HG03342 (cell line): Measurements from ENCODE around the gene SPDYE16.
"Not testable (repeated sequence)": the region's sequence is repeated elsewhere in the genome, so short reads cannot be mapped to it uniquely, and the experiment has no call there.

Source experiments
- ATAC-seq: cut with Tn5 transposase; IDR thresholded peaks from one replicate; pipeline ENCODE4 v1.9.1; 2021; ENCODE audit warnings: mild to moderate bottlenecking, moderate library complexity; ENCODE audit not compliant: unreplicated experiment

The SPDYE16 gene

DNA sequence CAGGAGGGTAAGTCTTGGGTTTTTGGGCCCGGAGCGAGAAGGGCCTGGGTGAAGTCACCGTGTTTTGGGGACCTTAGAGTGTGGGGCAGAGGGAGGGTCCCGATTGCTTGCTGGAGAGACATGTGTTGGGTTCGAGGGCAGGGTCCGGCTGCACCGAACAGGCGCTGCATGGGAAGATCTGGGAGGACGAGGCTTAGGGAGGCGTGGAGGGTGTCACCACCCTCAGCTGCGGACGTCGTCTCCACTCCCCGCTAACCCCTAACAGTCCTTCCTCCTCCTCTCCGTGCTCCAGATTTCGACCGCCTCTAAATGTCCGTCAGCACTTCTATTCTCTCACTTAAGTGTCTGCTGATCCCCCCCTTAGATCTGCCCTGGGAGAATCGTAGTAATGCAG lies 6.8 kb upstream of the SPDYE16 start:
- ATAC-seq = not testable (repeated sequence)

DNA sequence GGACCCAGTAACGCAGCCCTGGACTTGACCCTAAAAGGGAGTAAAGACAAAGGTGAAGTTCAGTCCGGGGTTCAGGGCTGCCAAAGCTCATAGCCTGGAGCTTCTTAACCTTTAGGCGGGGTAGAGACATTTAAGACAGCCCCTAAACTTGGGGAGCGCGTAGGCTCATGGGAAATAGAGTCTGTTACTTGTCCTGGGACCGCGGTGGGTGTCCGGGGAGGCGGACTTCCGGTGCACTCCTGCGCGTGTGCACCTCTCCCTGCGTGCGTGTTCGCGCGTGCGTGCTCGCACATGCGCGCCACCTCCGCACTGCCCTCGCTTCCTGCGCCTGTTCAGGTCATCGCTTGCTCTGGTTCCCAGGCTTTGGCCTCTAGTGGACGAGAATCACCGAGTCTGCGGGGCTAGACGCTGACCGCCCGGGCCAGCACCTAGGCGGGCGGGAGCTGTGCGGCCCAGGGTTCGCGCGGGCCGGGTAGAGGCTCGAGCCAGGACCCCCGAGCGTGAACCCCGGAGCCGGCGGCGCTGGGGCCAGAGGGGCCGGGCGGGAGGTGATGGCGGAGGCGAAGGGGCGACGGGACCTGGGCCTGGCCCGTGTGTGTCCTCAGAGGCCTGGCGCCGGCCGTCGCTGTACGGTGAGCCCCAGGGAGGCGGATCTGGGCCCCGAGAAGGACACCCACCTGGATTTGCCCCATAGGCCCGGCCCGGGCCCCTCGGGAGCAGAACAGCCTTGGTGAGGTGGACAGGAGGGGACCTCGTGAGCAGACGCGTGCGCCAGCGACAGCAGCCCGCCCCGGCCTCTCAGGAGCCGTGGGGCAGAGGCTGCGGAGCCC lies 6.1 kb upstream of the SPDYE16 start:
- ATAC-seq = peak; percentile 100

DNA sequence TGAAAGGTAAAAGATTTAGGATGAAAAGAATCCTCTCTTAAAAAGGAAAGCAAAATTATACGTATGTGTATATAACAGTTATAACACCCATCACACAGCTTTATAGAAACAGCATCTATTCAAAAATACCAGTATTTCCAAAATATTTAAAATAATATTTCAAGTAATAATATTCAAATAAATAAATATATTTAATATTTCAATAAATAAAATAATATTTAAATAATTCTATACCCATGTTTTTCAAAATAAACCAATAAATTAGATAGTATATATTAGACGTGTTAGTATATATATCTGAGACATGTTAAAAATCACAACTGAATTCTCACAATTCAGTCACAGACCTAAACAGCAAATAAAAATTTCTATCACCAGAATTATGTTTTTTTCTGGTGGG lies 11.5 kb downstream of the SPDYE16 start:
- not testable (repeated sequence) for ATAC-seq

DNA sequence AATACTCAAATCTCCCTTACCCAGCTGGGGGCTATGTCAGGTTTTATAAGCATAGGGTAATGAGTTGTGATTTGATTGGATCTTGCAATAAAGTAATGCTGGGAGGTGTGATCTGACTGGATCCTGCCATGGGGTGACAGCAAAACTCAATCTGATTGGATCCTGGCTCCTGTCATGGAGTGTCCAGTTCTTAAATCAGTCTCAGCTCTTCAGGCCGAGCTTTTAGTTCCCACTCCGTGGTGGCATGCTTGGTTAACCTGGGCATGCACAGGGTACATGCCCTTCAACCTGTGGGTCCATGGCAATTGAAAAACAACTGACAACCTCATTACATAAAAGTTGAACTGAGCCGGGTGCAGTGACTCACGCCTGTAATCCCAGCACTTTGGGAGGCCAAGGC lies 16.9 kb downstream of the SPDYE16 start:
- ATAC-seq = not testable (repeated sequence)

DNA sequence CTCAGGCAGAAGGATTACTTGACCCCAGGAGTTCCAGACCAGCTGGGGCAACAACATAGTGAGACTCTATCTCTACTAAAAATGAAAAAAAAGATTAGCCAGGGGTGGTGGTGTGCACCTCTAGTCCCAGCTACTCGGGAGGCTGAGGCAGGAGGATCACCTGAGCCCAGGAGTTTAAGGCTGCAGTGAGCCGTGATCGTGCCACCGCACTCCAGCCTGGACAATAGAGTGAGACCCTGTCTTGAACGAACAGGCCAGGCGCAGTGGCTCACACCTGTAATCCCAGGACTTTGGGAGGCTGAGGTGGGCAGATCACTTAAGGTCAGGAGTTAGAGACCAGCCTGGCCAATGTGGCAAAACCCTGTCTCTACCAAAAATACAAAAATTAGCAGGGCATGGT lies 26.2 kb downstream of the SPDYE16 start:
- not testable (repeated sequence) for ATAC-seq

DNA sequence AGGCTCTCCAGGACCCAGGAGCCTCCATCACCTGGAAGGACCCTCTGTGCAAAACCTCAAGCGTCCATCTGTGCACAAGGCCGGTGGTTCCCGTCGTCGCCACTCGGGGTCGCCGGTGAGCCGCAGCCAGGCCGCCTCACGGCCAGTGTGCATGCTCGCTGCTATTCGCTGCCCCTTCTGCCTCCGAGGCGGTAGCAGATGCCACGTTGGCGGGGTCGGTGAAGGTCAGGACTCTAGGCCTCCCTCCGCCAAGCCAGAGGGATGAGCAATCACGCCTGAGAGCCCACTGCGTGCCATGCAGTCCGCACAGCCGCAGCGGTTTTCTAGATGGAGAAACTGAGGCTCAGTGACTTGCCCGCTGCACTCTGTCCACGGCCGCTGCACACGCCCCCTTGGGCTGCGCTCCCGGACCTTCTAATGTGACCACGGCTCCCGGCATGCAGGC lies 27.1 kb downstream of the SPDYE16 start:
- no peak for ATAC-seq

DNA sequence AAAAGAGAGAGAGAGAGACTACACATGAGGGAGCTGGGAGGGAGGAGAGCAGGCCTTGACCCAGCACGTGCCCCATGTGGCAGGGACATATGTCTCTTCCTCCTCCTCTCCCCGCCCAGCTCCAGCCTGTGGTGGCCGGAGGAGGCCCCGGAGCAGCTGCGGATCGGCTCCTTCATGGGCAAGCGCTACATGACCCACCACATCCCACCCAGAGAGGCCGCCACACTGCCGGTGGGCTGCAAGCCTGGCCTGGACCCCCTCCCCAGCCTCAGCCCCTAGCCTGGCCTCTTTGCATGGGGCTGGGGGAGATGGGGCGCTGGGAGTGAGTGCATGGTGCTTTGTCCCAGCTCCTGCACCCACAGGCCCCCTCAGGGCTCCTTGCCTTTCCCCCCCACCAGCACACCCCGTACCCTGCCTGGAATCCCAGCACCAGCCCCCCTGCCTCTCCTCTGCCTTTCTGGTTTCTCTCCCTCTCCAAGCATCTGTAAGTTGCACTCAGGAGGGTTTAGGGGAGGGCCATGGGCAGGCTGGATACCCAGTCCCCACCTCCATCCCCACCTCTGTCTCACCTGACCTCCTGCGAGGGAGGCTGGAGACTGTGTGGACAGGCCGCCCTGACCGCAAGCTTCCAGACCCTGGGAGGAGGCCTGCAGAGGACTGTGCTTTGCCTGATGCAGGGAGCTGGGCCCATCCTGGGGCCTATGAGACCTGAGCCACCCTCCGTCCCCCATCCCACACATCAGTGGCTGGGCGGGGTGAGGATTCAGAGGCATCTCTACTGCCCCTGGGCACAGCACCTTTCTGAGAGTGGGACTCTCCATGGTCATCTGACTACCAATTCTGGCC lies 27.9 kb downstream of the SPDYE16 start:
- ATAC-seq = no peak

DNA sequence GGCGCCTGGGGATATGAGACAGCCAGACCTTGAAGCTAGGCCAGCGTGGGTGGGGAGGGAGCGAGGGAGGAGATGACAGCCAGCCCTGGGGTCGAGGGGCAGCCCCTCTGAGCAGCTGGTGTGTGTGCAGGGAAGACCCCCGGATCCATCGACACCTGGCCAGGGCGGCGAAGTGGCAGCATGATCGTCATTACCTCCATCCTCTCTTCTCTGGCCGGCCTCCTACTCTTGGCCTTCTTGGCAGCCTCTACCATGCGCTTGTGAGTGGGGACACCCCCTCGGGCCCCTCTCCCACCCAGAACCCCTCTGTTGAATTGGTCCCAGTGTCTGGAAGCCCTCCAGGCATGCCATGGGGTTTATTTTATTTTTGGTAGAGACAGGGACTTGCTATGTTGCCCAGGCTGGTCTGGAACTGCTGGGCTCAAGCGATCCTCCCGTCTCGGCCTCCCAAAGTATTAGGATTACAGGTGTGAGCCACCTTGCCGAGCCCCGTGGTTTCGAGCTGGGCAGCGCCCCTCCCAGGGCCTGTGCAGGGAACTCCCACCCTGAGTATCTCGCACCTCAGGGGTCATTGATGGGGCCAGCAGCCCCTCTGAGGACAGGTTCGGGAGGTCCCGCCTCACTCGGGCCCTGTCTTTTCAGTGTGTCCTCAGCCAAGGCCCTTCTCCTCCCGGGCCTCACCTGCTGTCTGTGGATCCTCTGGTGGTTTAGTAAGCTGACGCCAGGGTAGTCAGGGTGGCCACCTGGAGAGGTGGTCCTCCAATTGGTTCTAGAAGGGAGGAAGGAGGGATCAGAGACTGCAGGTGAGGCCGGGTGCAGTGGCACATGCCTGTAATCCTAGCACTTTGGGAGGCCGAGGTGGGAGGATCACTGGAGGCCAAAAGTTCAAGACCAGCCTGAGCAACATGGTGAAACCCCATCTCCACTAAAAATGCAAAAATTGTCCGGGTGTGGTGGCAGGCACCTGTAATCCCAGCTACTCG lies 29.0 kb downstream of the SPDYE16 start:
- no peak for ATAC-seq

DNA sequence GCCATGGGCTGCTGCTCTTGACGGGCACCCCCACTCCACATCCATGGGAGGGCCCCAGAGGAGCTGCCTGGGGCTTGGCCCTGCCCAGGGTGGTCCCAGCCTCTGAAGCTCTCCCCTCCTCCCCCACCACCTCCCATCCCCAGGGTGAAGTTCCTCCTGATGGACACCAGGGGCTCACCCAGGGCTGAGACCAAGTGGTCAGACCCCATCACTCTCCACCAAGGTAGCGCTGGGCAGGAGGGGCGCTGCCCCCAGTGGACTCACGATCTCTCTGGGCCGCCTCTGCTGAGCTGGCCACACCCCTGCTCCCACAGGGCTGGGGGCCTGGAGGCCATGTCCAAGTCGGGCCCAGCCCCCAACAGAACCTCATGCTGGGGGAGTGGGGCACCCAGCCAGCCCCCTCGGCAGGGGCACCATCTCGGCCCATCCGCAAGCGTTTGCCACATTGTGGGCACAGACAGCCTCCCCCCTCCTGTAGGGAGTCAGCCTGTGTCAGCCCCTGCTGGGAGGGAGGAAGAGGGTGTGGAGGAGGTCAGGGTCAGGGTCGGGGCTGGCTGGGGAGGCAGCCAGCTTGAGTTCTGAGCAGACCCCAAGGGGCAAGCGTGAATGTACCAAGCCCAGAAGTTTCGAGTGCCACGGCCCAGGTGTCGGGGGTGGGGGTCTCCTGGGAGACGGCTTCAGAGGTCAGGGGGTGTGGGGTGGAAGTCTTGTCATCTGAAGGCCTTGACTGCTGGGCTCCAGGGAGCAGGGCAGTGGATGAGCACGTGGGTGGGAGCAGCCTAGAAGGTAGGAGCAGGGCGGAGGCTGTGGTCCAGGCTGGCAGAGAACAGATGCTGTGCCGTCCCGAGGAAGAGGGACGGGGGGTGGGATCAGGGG lies 29.9 kb downstream of the SPDYE16 start:
- no peak for ATAC-seq

DNA sequence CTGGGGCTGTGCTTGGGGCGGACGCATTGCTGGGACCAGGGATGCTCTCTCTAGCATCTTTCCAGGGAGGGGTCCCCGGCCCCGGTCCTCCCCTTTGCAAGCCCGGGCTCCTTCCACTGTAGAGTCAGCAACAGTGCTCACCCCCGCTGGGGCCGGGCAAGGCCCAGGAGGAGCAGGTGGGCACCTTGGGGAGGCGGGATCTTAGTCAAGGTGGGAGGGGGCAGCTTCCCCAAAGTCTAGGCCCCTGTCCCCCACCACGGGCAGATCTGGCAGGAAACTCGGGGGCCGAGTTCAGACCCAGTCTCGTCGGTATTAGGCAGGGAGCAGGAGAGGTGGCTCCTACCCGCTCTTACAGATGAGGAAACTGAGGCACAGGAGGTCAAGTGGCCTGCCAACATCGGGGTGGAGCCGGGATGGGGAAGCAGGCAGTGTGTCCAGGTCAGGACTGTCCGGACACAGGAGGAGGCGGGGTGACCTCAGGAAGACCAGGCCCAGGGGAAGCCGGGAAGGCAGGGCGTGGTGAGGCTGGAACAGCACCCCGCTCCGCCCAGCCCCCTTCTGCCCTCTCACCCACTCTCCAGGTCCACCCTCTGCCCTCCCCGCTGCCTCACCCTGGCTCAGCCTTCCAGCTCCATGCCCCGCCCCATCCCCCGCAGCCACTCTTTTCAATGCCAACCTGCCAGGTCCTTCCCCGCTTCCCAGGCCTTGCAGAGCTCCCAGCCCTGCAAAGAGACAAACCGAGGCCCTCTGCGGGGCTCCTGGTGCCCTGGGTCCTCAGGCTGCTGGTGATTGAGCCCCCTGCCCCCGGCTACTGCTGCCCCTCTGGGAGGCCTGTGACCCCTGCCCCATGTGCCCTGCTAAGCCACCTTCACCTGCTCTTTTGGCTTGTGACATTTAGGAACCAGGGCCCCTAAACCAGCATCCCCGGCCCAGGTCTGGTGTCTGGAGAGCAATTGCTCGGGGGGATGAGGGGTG lies 30.9 kb downstream of the SPDYE16 start:
- not testable (repeated sequence) for ATAC-seq

DNA sequence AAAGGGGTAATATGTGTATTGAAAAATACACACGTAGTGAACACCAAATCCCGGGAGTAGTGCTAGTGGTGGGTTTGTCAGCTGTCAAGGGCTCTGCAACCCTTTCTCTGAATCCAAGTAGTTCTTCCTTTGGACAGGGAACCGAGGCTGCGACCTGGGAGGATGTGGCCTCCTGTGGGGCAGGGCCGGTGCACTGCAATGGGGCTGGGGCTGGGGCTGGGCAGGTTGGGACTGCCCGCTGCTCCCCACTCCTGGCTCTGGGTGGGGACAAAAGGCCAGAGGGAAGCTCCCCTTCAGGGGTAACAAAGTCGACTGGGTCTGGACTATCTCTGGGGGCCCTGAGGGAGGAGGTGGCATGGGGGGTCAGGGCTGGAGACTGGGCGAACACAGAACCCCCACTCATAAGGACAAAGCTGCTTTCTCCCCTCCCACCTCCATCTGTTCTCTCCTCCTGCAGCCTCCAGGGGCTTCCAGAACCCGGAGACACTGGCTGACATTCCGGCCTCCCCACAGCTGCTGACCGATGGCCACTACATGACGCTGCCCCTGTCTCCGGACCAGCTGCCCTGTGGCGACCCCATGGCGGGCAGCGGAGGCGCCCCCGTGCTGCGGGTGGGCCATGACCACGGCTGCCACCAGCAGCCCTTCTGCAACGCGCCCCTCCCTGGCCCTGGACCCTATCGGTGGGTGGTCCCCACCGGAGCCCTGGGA lies 31.7 kb downstream of the SPDYE16 start:
- ATAC-seq = not testable (repeated sequence)

DNA sequence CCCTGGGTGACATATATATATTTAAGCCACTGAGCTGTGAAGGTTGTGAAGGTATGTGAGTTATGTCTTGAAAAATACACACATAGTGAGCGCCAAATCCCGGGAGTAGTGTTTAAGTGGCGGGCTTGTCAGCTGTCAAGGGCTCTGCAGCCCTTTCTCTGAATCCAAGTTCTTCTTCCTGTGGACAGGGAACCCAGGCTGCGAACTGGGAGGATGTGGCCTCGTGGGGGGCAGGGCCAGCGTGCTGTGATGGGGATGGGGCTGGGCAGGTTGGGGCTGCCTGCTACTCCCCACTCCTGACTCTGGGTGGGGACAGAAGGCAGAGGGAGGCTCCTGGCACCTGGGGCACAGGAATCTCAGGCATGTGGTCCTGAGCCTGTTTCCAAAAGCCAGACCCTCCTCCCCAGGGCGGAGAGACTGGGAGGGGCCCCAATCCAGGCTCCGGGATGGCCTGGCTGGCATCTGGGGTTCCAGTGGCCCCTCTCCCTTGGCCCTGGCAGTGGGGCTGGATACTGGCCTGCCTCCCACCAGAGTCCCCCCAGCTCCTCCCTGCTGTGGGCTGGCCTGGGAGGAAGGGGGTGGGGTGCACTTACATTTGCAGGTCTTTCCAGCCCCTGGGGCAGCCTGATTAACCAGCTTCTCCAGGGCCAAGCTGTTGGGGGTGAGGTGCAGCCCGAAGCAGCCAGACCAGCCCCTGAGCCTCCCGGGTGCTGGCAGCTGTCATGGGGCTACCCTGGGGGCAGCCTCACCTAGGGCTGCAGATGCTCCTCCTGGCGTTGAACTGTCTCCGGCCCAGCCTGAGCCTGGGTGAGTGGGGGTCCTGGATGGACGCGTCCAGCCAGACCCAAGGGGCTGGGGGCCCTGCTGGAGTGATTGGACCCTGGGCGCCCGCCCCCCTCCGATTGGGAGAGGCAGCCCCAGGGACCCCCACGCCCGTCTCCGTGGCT lies 32.9 kb downstream of the SPDYE16 start, which contains the start of gene UPK3B:
Gene UPK3B (plus strand): TSS at position 622 of the 947 bp plus-strand sequence. CDS start 101 bp downstream, at position 723.
- ATAC-seq = no peak

DNA sequence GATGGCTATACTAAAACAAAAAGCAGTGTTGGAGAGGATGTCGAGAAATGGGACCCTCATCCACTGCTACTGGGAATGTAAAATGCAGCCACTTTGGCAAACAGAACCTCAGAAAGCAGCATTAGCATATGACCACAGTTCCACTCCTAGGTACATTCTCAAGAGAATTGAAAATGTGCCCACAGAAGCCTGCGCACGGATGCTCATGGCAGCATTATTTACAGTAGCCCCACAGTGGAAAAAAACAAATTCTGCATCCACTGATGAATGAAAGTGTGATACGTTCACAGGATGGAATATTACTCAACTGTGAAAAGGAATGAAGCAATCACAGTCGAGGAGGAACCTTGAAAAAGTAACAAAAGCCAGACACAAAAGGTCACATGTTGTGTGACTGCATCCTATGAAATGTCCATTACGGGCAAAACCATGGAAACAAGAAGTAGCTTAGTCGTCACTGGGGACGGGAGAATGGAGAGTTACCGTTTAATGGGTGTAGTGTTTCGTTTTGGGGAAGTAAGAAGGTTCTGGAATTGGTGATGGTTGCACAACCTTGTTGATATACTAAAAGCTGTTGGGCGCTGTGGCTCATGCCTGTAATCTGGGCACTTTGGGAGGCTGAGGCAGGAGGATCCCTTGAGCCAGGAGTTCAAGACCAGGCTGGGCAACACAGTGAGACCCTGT lies 35.2 kb downstream of the SPDYE16 start:
- ATAC-seq = no peak

DNA sequence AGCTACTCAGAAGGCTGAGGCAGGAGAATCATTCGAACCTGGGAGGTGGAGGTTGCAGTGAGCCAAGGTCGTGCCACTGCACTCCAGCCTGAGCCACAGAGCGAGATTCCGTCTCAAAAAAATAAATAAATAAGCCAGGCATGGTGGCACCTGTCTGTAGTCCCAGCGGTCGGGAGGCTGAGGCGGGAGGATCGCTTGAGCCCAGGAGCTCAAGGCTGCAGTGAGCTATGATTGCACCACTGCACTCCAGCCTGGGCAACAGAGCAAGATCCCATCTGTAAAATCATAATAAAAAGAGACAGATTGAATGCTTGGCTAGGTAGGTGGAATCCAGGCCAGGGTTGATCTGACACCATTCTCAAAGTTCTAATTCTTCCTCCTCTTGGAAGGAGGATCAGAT lies 36.5 kb downstream of the SPDYE16 start:
- not testable (repeated sequence) for ATAC-seq

DNA sequence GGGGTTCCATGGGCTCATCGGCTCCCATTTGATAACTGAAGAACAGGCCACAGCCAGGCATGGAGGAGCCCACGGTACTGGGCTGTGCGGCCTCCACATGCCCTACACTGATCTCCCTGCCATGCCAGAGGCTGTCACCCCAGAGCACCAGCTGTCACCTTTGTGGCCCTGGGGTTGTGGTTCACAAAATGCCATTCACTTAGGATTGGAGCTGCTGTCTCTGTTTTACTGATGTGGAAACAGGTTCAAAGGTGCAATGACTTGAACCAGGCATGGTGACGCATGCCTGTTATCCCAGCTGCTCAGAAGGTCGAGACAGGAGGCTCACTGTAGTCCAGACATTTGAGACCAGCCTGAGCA lies 37.0 kb downstream of the SPDYE16 start:
- no peak for ATAC-seq
